WERI-Rb-1 (cell line): ENCODE results near the gene VPS8.
"Not testable (repeated sequence)": the region's sequence is repeated elsewhere in the genome, so short reads cannot be mapped to it uniquely, and the experiment has no call there.

Experiments used
- DNase-seq: peaks from one replicate; pipeline ENCODE4 v3.0.0-alpha.2; 2020
- H3K27ac ChIP-seq: fragments of 250-450 bp; sonication (Bioruptor Pico); 2 replicates; pipeline ENCODE4 v1.5.1; 2020; ENCODE audit warnings: mild to moderate bottlenecking, moderate library complexity
- H3K27me3 ChIP-seq: fragments of 250-450 bp; sonication (Bioruptor Pico); 2 replicates; pipeline ENCODE4 v1.5.1; 2021; ENCODE audit warnings: mild to moderate bottlenecking, low read depth, moderate library complexity; ENCODE audit not compliant: insufficient read depth, severe bottlenecking
- H3K36me3 ChIP-seq: fragments of 250-450 bp; sonication (Bioruptor Pico); 2 replicates; pipeline ENCODE4 v1.5.1; 2020; ENCODE audit warnings: mild to moderate bottlenecking, moderate library complexity
- H3K4me3 ChIP-seq: 2 replicates; pipeline ENCODE4 v1.5.1; 2011; ENCODE audit warnings: low read depth, mild to moderate bottlenecking, control low read depth, low read length
- H3K9me3 ChIP-seq: fragments of 250-450 bp; sonication (Bioruptor Pico); 2 replicates; pipeline ENCODE4 v1.5.1; 2021; ENCODE audit warnings: mild to moderate bottlenecking, moderate library complexity; ENCODE audit not compliant: severe bottlenecking
- TF ChIP-seq, protein P1 (sequence below): IDR thresholded peaks from 2 replicates; pipeline ENCODE4 v1.5.1; 2011; ENCODE audit warnings: low read depth, mild to moderate bottlenecking, control low read depth, inconsistent platforms, low read length

Gene VPS8

DNA sequence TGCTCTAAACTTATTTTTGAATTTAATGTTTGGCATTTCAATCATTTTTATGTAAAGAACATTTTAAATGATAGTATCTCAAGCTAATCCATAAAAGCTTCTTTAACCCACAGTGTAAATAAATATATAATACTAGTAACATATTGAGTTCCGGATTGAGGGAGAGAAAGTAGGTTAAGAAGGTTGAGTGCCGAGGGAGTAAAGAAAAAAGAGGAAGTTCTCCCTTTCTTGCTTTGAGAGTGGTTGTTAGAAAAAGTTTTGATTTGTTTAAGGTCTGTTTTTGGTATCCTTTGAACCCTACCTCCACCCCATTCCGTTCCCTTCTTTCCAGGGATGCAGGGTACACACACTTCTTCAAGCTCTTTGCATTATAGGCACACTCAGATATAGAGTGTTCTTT, 130.8 kb downstream of the VPS8 start:
- no peak for DNase-seq
- TF ChIP-seq, protein P1, sequence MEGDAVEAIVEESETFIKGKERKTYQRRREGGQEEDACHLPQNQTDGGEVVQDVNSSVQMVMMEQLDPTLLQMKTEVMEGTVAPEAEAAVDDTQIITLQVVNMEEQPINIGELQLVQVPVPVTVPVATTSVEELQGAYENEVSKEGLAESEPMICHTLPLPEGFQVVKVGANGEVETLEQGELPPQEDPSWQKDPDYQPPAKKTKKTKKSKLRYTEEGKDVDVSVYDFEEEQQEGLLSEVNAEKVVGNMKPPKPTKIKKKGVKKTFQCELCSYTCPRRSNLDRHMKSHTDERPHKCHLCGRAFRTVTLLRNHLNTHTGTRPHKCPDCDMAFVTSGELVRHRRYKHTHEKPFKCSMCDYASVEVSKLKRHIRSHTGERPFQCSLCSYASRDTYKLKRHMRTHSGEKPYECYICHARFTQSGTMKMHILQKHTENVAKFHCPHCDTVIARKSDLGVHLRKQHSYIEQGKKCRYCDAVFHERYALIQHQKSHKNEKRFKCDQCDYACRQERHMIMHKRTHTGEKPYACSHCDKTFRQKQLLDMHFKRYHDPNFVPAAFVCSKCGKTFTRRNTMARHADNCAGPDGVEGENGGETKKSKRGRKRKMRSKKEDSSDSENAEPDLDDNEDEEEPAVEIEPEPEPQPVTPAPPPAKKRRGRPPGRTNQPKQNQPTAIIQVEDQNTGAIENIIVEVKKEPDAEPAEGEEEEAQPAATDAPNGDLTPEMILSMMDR: no peak
- Histone ChIP-seq H3K9me3 (no peaks in the 10 kb centered on the region), H3K4me3 (no peak overlapping the region), H3K27me3 (no peaks in the 10 kb centered on the region), H3K36me3 (no peaks in the 10 kb centered on the region), H3K27ac (0 out of 2 replicates have a peak overlapping the region, but pooled peaks have one; percentile 23)

GRCh38 chr3:184944241-184944640, 132.3 kb downstream of the VPS8 start:
- Histone ChIP-seq H3K9me3 (no peaks in the 10 kb centered on the region), H3K27ac (peak overlapping the region; percentile 54), H3K4me3 (no peak overlapping the region), H3K27me3 (no peaks in the 10 kb centered on the region), H3K36me3 (no peaks in the 10 kb centered on the region)
- TF ChIP-seq, protein P1: no peak
- peak; percentile 90 for DNase-seq

DNA sequence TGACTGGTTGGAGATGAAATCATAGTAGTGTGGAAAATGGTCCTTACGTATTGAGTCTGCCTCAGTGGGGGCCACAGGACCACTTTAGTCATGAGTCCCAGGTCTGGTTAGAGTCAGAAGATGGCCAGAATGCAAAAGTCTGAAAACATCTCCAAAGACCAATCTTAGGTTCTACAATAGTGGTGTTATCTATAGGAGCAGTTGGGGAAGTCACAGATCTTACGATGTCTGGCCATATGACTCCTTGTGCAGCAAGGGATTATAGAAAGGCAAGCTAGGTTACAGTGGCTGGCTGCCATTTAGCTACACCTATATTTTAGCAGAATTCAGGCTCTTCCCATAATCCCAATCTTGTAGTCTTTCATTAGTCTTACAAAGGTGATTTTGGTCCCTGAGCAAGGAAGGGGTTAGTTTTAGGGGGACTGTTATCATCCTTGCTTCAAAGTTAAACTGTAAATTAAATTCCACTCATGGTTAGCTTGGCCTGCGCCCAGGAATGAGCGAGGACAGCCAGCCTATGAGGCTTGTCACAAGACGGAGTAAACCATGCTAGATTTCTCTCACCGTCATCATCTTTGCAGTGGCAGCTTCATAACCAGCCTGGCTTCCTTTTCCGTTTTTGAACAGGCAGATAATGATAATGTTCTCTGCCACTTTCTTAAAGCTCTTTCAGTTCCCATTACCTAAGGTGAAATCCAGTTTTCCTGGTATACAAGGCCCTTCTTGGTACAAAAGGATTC, 134.1 kb downstream of the VPS8 start:
- no peaks in the 10 kb centered on the region for H3K27me3 ChIP-seq
- H3K9me3 ChIP-seq: no peaks in the 10 kb centered on the region
- no peak for DNase-seq
- no peak overlapping the region for H3K4me3 ChIP-seq
- H3K36me3 ChIP-seq: no peaks in the 10 kb centered on the region
- TF ChIP-seq, protein P1: no peak
- H3K27ac ChIP-seq: no peak overlapping the region

DNA sequence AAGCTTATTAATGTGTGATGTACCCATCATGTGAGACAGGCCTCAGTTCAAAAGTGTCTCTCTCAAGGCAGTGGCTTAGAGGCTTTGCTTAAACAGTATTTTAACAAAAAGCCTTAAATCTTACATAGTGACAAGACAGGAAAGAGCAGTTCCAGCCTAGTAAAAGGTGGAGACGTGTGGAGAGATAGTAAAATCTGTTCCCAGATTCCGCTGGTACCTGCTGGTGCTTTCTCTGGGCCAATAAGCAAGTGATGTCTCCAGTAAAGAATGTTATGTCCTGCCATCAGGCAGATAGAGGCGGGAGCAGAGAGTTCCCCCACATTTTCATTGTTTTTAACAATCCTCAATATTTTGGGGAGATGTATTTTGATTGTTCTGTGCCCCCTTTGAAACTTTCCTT, 135.0 kb downstream of the VPS8 start:
- Histone ChIP-seq H3K27ac (no peak overlapping the region), H3K36me3 (no peaks in the 10 kb centered on the region), H3K9me3 (no peaks in the 10 kb centered on the region), H3K4me3 (no peak overlapping the region), H3K27me3 (no peaks in the 10 kb centered on the region)
- no peak for DNase-seq
- TF ChIP-seq, protein P1: no peak

GRCh38 chr3:184949251-184949965, 137.4 kb downstream of the VPS8 start:
- no peak overlapping the region for H3K27ac ChIP-seq
- no peak for DNase-seq
- no peak overlapping the region for H3K4me3 ChIP-seq
- no peaks in the 10 kb centered on the region for H3K9me3 ChIP-seq
- no peaks in the 10 kb centered on the region for H3K36me3 ChIP-seq
- no peaks in the 10 kb centered on the region for H3K27me3 ChIP-seq
- TF ChIP-seq, protein P1: no peak

GRCh38 chr3:184950816-184951215, 138.8 kb downstream of the VPS8 start:
- H3K36me3 ChIP-seq, H3K9me3 ChIP-seq, H3K27ac ChIP-seq, H3K4me3 ChIP-seq, H3K27me3 ChIP-seq, DNase-seq: not testable (repeated sequence)
